ENCODE data around the gene RNF217.

Gene RNF217

DNA sequence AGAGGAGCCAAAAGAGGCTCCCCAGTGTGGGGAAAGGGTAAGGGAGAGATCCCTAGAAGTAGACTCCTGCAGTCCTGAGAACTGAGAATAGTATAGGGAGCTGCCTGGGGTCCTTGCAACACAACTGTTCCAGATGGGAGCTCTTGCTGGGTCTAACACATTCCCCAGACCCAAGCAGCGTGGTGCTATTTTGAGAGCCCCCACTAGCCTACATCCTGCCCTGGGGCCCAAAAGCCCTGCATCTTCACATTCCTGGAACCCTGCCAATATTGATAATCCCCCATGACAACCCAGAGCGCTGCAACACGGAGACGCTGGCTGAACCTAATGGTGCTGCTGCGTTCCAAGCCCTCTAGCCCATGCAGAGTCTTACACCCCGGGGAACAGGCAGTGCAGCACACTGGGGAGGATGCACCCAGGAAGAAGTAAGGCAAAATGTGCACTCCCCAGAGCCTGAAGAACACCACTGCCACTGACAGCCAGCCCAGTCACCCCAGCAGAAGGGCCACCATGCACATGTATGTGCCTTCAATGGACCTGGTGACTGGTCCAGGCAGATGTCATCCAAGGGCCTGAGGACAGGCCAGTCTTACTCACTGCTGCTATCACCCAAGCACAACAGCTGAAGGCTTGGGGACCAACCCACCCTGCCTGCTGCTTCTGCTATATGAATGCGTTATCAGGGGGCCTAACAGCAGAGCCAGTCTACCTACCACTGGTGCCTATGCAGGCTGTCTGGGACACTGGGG lies 7.0 kb upstream of the RNF217 start:
- no peak overlapping the region for H3K4me3 ChIP-seq (ENCODE audit: low read depth, low read length)
- DNase-seq (ENCODE audit: low read depth) = no peak
- TF ChIP-seq, protein P1, sequence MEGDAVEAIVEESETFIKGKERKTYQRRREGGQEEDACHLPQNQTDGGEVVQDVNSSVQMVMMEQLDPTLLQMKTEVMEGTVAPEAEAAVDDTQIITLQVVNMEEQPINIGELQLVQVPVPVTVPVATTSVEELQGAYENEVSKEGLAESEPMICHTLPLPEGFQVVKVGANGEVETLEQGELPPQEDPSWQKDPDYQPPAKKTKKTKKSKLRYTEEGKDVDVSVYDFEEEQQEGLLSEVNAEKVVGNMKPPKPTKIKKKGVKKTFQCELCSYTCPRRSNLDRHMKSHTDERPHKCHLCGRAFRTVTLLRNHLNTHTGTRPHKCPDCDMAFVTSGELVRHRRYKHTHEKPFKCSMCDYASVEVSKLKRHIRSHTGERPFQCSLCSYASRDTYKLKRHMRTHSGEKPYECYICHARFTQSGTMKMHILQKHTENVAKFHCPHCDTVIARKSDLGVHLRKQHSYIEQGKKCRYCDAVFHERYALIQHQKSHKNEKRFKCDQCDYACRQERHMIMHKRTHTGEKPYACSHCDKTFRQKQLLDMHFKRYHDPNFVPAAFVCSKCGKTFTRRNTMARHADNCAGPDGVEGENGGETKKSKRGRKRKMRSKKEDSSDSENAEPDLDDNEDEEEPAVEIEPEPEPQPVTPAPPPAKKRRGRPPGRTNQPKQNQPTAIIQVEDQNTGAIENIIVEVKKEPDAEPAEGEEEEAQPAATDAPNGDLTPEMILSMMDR (IDR thresholded peaks at IDR 0.05; ENCODE audit: insufficient read depth, low read depth, low read length, missing control alignments) = no peak

DNA sequence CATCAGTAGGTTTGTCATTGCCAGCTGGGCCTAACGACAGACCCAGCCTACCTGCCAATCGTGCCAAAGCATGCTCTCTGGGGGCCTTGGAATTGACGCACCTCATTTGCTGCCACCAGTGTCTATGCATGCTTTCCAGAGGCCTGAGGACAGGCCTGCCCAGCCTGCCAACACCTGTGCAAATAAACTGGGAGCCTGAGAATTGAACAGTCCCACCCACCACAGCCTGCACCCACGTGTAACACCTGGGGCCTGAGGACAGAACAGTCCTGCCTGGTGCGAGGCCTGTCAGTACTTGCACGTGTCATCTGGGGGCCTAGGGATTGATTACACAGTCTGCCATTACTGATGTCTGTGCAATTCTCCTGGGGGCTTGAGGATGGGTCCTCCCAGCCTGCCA lies 6.2 kb upstream of the RNF217 start:
- no peak overlapping the region for H3K4me3 ChIP-seq (ENCODE audit: low read depth, low read length)
- TF ChIP-seq, protein P1 (IDR thresholded peaks at IDR 0.05; ENCODE audit: insufficient read depth, low read depth, low read length, missing control alignments) = no peak
- DNase-seq (ENCODE audit: low read depth) = no peak

DNA sequence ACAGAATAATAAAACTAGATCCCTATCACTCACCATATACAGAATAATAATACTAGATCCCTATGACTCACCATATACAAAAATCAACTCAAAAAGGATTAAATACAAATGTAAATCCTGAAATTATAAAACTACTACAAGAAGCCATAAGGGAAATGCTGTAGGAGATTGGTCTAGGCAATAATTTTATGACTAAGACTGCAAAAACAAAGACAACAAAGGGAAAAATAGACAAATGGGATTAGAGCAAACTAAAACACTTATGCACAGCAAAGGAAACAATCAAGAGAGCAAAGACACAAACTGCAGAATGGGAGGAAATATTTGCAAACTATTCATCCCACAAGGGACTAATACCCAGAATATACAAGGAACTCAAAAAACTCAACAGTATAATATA lies 4.1 kb upstream of the RNF217 start:
- H3K4me3 ChIP-seq (ENCODE audit: low read depth, low read length) = no peak overlapping the region

DNA sequence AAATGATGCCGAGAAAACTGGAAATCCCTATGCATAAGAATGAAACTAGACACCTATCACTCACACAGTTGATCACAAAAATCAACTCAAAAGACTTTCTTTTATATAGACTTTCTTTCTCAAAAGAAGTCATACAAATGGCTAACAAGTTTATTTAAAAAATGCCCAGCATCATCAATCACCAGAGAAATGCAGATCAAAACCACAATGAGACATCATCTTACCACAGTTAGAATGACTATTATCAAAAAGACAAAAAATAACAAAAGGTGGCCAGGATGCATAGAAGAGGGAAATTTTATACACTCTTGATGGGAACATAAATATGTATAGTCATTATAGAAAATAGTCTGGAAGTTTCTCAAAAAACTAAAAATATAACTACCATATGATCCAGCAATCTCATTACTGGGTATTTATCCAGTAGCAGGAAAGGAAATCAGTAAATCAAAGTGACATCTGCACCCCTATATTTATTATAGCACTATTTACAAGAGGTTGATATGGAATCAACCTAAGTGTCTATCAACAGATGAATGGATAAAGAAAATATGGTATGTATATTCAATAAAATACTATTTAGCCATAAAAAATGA lies 3.4 kb upstream of the RNF217 start:
- DNase-seq (ENCODE audit: low read depth) = no peak
- no peak overlapping the region for H3K4me3 ChIP-seq (ENCODE audit: low read depth, low read length)
- TF ChIP-seq, protein P1 (IDR thresholded peaks at IDR 0.05; ENCODE audit: insufficient read depth, low read depth, low read length, missing control alignments) = no peak

More for the DNA sequence above, 4.1 kb upstream of the RNF217 start:
- DNase-seq (ENCODE audit: low read depth) = no peak
- TF ChIP-seq, protein P1 (IDR thresholded peaks at IDR 0.05; ENCODE audit: insufficient read depth, low read depth, low read length, missing control alignments) = no peak

DNA sequence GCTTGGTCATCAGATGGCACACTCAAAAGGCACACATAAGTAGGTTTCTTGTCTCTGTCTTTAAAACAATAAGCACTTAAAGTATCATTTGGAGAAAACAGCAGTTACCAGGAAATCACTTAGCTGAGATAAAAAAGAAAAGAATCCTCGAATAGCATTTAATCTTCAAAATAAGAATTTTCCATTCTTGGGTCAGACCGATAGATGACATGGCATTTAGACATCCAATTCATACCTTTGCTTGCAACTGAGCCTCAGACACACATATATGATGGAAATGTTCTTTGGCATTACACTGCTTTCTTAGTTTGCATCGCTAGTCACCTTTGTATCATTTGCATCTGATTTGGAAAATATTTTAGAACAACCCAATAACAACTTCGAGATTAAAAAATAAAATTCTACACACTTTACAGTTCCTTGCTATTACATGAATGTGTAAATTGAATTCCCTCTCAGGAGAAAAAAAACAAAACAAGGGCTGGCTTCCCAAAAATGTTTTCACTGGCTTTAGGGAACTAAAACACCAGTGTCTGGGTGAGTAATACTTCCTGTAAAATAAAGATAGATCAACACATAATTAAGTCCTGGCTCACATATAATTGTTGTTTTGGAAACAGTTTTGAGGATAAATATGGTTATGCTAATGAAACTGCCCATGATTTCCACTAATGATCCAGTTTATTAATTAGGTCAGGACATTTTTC lies 1.3 kb upstream of the RNF217 start:
- no peak overlapping the region for H3K4me3 ChIP-seq (ENCODE audit: low read depth, low read length)
- DNase-seq (ENCODE audit: low read depth) = no peak

DNA sequence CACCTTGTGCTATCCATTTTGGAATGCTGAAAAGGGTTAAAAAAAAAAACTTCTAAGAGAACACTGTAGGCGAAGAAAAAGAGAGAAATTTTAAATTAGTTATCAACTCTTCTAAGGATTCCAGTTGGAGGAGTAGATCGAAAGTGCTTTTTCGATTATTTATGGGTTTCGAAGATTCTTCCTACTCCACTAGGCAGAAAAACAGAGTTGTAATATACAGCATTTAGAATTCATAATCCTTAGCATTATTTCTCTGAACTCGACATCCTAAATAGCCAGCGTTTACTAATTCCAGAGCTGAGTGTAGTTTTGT lies 817 bp upstream of the RNF217 start:
- no peak overlapping the region for H3K4me3 ChIP-seq (ENCODE audit: low read depth, low read length)
- no peak for DNase-seq (ENCODE audit: low read depth)
- TF ChIP-seq, protein P1 (IDR thresholded peaks at IDR 0.05; ENCODE audit: insufficient read depth, low read depth, low read length, missing control alignments) = no peak

More for the DNA sequence above, 1.3 kb upstream of the RNF217 start:
- TF ChIP-seq, protein P1 (IDR thresholded peaks at IDR 0.05; ENCODE audit: insufficient read depth, low read depth, low read length, missing control alignments) = no peak
